ENCODE results near the gene COX8C. TPM values are rescaled to one million over a fixed set of nuclear protein-coding genes. Genes with fewer than 3 reads are reported as not detected.

COX8C gene
- polyA plus RNA-seq, 1 donor from 2014 or later: not detected

GRCh38 chr14:93299866-93300265, 47.1 kb upstream of the COX8C start:
- Histone ChIP-seq H3K9ac (ENCODE audit: low read length) (no peak overlapping the region), H3K27me3 (ENCODE audit: insufficient read depth, low read depth, low read length) (no peaks in the 10 kb centered on the region), H3K9me2 (ENCODE audit: insufficient read depth, low read length) (no peaks in the 10 kb centered on the region), H2AFZ (ENCODE audit: low read depth, low read length) (no peak overlapping the region), H4K20me1 (ENCODE audit: insufficient read depth) (no peaks in the 10 kb centered on the region), H3K4me2 (ENCODE audit: low read length) (no peak overlapping the region), H3K9me3 (ENCODE audit: low read length) (no peaks in the 10 kb centered on the region), H3F3A (ENCODE audit: insufficient read depth, low read length, poor library complexity, severe bottlenecking) (no peaks in the 10 kb centered on the region), H3K4me3 (ENCODE audit: low read length) (no peak overlapping the region), H3K36me3 (ENCODE audit: insufficient read depth, low read length) (no peaks in the 10 kb centered on the region), H3K79me2 (replicated peaks; ENCODE audit: insufficient read depth, low read length) (no peaks in the 10 kb centered on the region), H3K27ac (ENCODE audit: low read length) (no peak overlapping the region)
- TF ChIP-seq TAF1 (IDR thresholded peaks at IDR 0.05; ENCODE audit: low read depth) (no peak), EP300 (conservative IDR thresholded peaks at IDR 0.05; ENCODE audit: poor library complexity, severe bottlenecking) (no peak), POLR2AphosphoS5 (IDR thresholded peaks at IDR 0.05) (no peak)

GRCh38 chr14:93301821-93302447, 45.0 kb upstream of the COX8C start:
- Histone ChIP-seq H3F3A (ENCODE audit: insufficient read depth, low read length, poor library complexity, severe bottlenecking) (no peaks in the 10 kb centered on the region), H2AFZ (ENCODE audit: low read depth, low read length) (no peak overlapping the region), H3K9me2 (ENCODE audit: insufficient read depth, low read length) (no peaks in the 10 kb centered on the region), H3K36me3 (ENCODE audit: insufficient read depth, low read length) (no peaks in the 10 kb centered on the region), H3K4me2 (ENCODE audit: low read length) (no peak overlapping the region), H3K79me2 (replicated peaks; ENCODE audit: insufficient read depth, low read length) (no peaks in the 10 kb centered on the region), H3K27ac (ENCODE audit: low read length) (no peak overlapping the region), H4K20me1 (ENCODE audit: insufficient read depth) (no peaks in the 10 kb centered on the region), H3K27me3 (ENCODE audit: insufficient read depth, low read depth, low read length) (no peaks in the 10 kb centered on the region), H3K4me3 (ENCODE audit: low read length) (no peak overlapping the region), H3K9ac (ENCODE audit: low read length) (no peak overlapping the region), H3K9me3 (ENCODE audit: low read length) (no peaks in the 10 kb centered on the region)
- TF ChIP-seq TAF1 (IDR thresholded peaks at IDR 0.05; ENCODE audit: low read depth) (no peak), SMC3 (conservative IDR thresholded peaks at IDR 0.05; ENCODE audit: poor library complexity) (no peak), MXI1 (conservative IDR thresholded peaks at IDR 0.05; ENCODE audit: poor library complexity, severe bottlenecking) (no peak), RAD21 (conservative IDR thresholded peaks at IDR 0.05) (no peak), CTCF (IDR thresholded peaks at IDR 0.05; ENCODE audit: poor library complexity, severe bottlenecking) (no peak), EZH2 (IDR thresholded peaks at IDR 0.05; ENCODE audit: borderline replicate concordance, insufficient read depth, low read length, poor library complexity, severe bottlenecking) (no peak), POLR2AphosphoS5 (IDR thresholded peaks at IDR 0.05) (no peak), REST (IDR thresholded peaks at IDR 0.05; ENCODE audit: borderline replicate concordance) (no peak)
